Natural killer cell treated with Interleukin-12 subunit alpha and Interleukin-12 subunit beta and Interleukin-15 and Interleukin-18, amount 100 ng/mL, for 72 hours (primary cell): ENCODE measurements around the gene PINLYP. TPM values are rescaled to one million over a fixed set of nuclear protein-coding genes. Genes with fewer than 3 reads are reported as not detected.
"Not testable (repeated sequence)": the region's sequence is repeated elsewhere in the genome, so short reads cannot be mapped to it uniquely, and the experiment has no call there.

Source experiments
- ATAC-seq, 2 donors: fragments of 150-1000 bp; cut with Tn5 transposase in 1 of 2; sonication (Bioruptor Pico), chemical (Tn5 transposase) in 1 of 2; 2 replicates each; pipeline ENCODE4 v1.10.0; 2021
- DNase-seq: peaks from one replicate; pipeline ENCODE4 v3.0.0; 2022; ENCODE audit warnings: low spot score
- H3K27ac Mint-ChIP-seq, 2 donors: 1 replicate in 1 of 2; 2 replicates in 1 of 2; pipeline ENCODE4 v1.8.0; 2022; ENCODE audit warnings: mixed read lengths in 2 of 2, mild to moderate bottlenecking in 1 of 2, moderate library complexity in 1 of 2
- H3K27me3 Mint-ChIP-seq, 2 donors: 1 replicate in 1 of 2; 2 replicates in 1 of 2; pipeline ENCODE4 v1.8.0; 2022; ENCODE audit warnings: mixed read lengths in 2 of 2
- H3K36me3 Mint-ChIP-seq: one replicate; pipeline ENCODE4 v1.8.0; 2022; ENCODE audit warnings: mixed read lengths
- H3K4me1 Mint-ChIP-seq, 2 donors: 1 replicate in 1 of 2; 2 replicates in 1 of 2; pipeline ENCODE4 v1.8.0; 2022; ENCODE audit warnings: low read depth in 2 of 2, mixed read lengths in 2 of 2, mild to moderate bottlenecking in 1 of 2
- H3K4me3 Mint-ChIP-seq: one replicate; pipeline ENCODE4 v1.8.0; 2022; ENCODE audit warnings: mixed read lengths
- H3K9me3 Mint-ChIP-seq: 2 replicates; pipeline ENCODE4 v1.8.0; 2022; ENCODE audit warnings: mixed read lengths
- total RNA-seq, 2 donors: library from RNA; stranded (reverse); gene quantifications; one replicate each; pipeline ENCODE4 v1.2.3, GENCODE V29; 2022

The PINLYP gene
- total RNA-seq, 2 donors from 2014 or later: 2.7 to 6.2 TPM

- peak overlapping the region; percentile 95 for H3K4me3 Mint-ChIP-seq
- H3K4me1 Mint-ChIP-seq: peaks cover 30 to 32% of the 10 kb centered on the region in 2 donors
These were observed 5.9 kb downstream of the PINLYP start for GRCh38 chr19:43581467-43581866.

GRCh38 chr19:43582495-43582894 is 6.9 kb downstream of the PINLYP start:
- Mint-ChIP-seq H3K27ac (no peak overlapping the region), H3K27me3 (no peaks in the 10 kb centered on the region), H3K9me3 (no peaks in the 10 kb centered on the region), H3K36me3 (peaks cover 7% of the 10 kb centered on the region), H3K4me1 (peaks cover 23 to 27% of the 10 kb centered on the region in 2 donors), H3K4me3 (no peak overlapping the region)
- no peak for DNase-seq
- ATAC-seq: no peak

More at GRCh38 chr19:43581467-43581866, 5.9 kb downstream of the PINLYP start:
- Mint-ChIP-seq H3K27me3 (no peaks in the 10 kb centered on the region), H3K36me3 (peaks cover 6% of the 10 kb centered on the region), H3K9me3 (no peaks in the 10 kb centered on the region), H3K27ac (peak overlapping the region; percentile 86 to 92)
- DNase-seq: no peak
- no peak for ATAC-seq

- Mint-ChIP-seq H3K27ac (peak overlapping the region; percentile 73 to 86), H3K27me3 (no peaks in the 10 kb centered on the region), H3K4me1 (peaks cover 15 to 28% of the 10 kb centered on the region in 2 donors), H3K36me3 (peaks cover 7% of the 10 kb centered on the region), H3K4me3 (no peak overlapping the region), H3K9me3 (no peaks in the 10 kb centered on the region)
- DNase-seq: no peak
- no peak for ATAC-seq
These were observed 8.9 kb downstream of the PINLYP start for GRCh38 chr19:43584484-43584883.

- Mint-ChIP-seq H3K9me3 (no peaks in the 10 kb centered on the region), H3K4me1 (peaks cover 10 to 29% of the 10 kb centered on the region in 2 donors), H3K4me3 (no peak overlapping the region), H3K27ac (no peak overlapping the region), H3K27me3 (no peaks in the 10 kb centered on the region), H3K36me3 (peaks cover 7% of the 10 kb centered on the region)
- DNase-seq (no peak), ATAC-seq (no peak)
These were observed 10.7 kb downstream of the PINLYP start for GRCh38 chr19:43586346-43586745.

- not testable (repeated sequence) for DNase-seq, H3K36me3 Mint-ChIP-seq, H3K27me3 Mint-ChIP-seq, H3K4me3 Mint-ChIP-seq, H3K9me3 Mint-ChIP-seq, H3K27ac Mint-ChIP-seq, ATAC-seq
- H3K4me1 Mint-ChIP-seq: peaks cover 10 to 28% of the 10 kb centered on the region in 2 donors
These were observed 11.4 kb downstream of the PINLYP start for GRCh38 chr19:43587029-43587428.

GRCh38 chr19:43589277-43589676 is 13.7 kb downstream of the PINLYP start:
- DNase-seq (no peak), ATAC-seq (no peak)
- Mint-ChIP-seq H3K27me3 (no peaks in the 10 kb centered on the region), H3K4me1 (peaks cover 18 to 37% of the 10 kb centered on the region in 2 donors), H3K36me3 (peaks cover 17% of the 10 kb centered on the region), H3K4me3 (no peak overlapping the region), H3K27ac (peak overlapping the region; percentile 46 to 50), H3K9me3 (no peaks in the 10 kb centered on the region)

GRCh38 chr19:43589678-43590077 is 14.1 kb downstream of the PINLYP start:
- ATAC-seq (no peak), DNase-seq (no peak)
- H3K4me1 Mint-ChIP-seq: peaks cover 16 to 35% of the 10 kb centered on the region in 2 donors
- H3K36me3 Mint-ChIP-seq: peaks cover 17% of the 10 kb centered on the region
- H3K9me3 Mint-ChIP-seq: no peaks in the 10 kb centered on the region
- H3K27me3 Mint-ChIP-seq: no peaks in the 10 kb centered on the region
- H3K27ac Mint-ChIP-seq: peak overlapping the region; percentile 46 to 50
- no peak overlapping the region for H3K4me3 Mint-ChIP-seq

- H3K36me3 Mint-ChIP-seq: peaks cover 10% of the 10 kb centered on the region
- H3K9me3 Mint-ChIP-seq: no peaks in the 10 kb centered on the region
- no peak overlapping the region for H3K27ac Mint-ChIP-seq
- no peak overlapping the region for H3K4me3 Mint-ChIP-seq
- DNase-seq (no peak), ATAC-seq (no peak)
- H3K4me1 Mint-ChIP-seq: peaks cover 31 to 37% of the 10 kb centered on the region in 2 donors
- no peaks in the 10 kb centered on the region for H3K27me3 Mint-ChIP-seq
These were observed 16.5 kb downstream of the PINLYP start for GRCh38 chr19:43591904-43592772.

GRCh38 chr19:43592800-43593350 is 17.3 kb downstream of the PINLYP start:
- Mint-ChIP-seq H3K27ac (peak overlapping the region in 1 of 2 donors; percentile 88), H3K27me3 (no peaks in the 10 kb centered on the region), H3K4me3 (peak overlapping the region; percentile 86), H3K4me1 (peaks cover 38 to 44% of the 10 kb centered on the region in 2 donors), H3K36me3 (peaks cover 10% of the 10 kb centered on the region), H3K9me3 (no peaks in the 10 kb centered on the region)
- ATAC-seq: no peak
- no peak for DNase-seq

GRCh38 chr19:43594081-43594697 is 18.6 kb downstream of the PINLYP start:
- no peak for ATAC-seq
- H3K4me1 Mint-ChIP-seq: peaks cover 45 to 46% of the 10 kb centered on the region in 2 donors
- peak overlapping the region; percentile 99 for H3K4me3 Mint-ChIP-seq

GRCh38 chr19:43594710-43595604 is 19.4 kb downstream of the PINLYP start:
- H3K27me3 Mint-ChIP-seq: no peaks in the 10 kb centered on the region
- H3K27ac Mint-ChIP-seq: peak overlapping the region; percentile 99 to 100
- peak; percentile 55 to 66 for ATAC-seq
- peak; percentile 82 for DNase-seq
- H3K36me3 Mint-ChIP-seq: peaks cover 10% of the 10 kb centered on the region
- H3K9me3 Mint-ChIP-seq: no peaks in the 10 kb centered on the region
- peak overlapping the region; percentile 99 for H3K4me3 Mint-ChIP-seq
- H3K4me1 Mint-ChIP-seq: peaks cover 40 to 41% of the 10 kb centered on the region in 2 donors

More at GRCh38 chr19:43594081-43594697, 18.6 kb downstream of the PINLYP start:
- Mint-ChIP-seq H3K9me3 (no peaks in the 10 kb centered on the region), H3K27me3 (no peaks in the 10 kb centered on the region), H3K36me3 (peaks cover 10% of the 10 kb centered on the region), H3K27ac (peak overlapping the region; percentile 55 to 88)
- DNase-seq: no peak

- peak overlapping the region; percentile 99 to 100 for H3K27ac Mint-ChIP-seq
- DNase-seq (no peak), ATAC-seq (no peak)
- H3K27me3 Mint-ChIP-seq: no peaks in the 10 kb centered on the region
- H3K4me1 Mint-ChIP-seq: peaks cover 37 to 40% of the 10 kb centered on the region in 2 donors
- H3K4me3 Mint-ChIP-seq: peak overlapping the region; percentile 99
- peaks cover 10% of the 10 kb centered on the region for H3K36me3 Mint-ChIP-seq
- H3K9me3 Mint-ChIP-seq: no peaks in the 10 kb centered on the region
These were observed 20.0 kb downstream of the PINLYP start for GRCh38 chr19:43595605-43595998.
